Mammary epithelial cell (primary cell): ENCODE results near the gene MOB2.

Experiments used
- EZH2 ChIP-seq: IDR thresholded peaks from 2 replicates; pipeline ENCODE4 v1.6.1; 2012; ENCODE audit warnings: low read length, inconsistent platforms, borderline replicate concordance
- TF ChIP-seq, protein P1 (sequence below), 2 donors: IDR thresholded peaks in 1 of 2; conservative IDR thresholded peaks in 1 of 2; 2 replicates each; pipeline ENCODE4 v1.5.1; 2011 to 2012; ENCODE audit warnings: inconsistent platforms in 2 of 2, low read length in 2 of 2, mild to moderate bottlenecking in 2 of 2, control low read depth in 1 of 2, low read depth in 1 of 2; ENCODE audit not compliant: insufficient read depth in 1 of 2; ENCODE audit errors: extremely low read depth in 1 of 2

DNA sequence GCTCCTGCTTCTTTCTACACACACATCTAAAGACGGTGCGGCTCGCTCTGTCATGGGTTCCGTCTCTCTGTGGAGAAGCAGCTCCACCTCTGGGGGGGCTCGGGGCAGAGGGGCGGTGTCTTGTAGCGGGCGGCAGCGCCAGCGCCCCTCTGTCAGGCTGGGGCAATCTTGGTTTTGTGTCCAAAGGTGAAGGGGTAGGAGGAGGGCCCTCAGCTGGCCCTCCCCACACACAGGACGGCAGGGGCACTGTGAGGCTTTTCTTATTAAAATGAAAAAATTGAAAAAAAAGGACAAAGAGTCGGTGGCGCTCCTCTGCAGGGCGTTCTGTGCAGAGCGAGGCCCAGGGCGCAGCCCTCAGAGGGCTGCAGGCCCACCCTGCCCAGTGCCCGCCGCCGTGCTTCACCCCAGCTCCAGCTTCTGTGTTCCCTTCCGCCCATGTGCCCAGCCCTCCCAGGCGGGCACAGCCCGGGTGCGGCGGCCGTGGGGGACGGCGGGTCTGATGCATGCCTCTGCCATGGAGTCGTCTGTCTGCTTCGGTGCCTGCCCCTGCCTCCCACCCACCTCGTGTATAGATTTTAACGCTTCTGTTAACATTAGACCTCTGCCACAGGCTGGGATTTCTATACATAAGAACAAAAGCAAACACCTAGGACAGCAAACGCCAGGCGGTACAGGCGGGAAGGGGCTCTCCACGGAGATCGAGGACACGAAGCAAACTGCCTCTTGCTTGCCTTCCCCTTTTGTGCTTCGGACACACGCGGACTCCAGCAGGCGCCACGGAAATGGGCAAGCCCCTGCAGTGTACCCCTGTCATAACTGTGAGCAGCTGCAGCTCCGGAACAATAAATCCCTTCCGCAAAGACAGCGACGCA, 24.5 kb downstream of the MOB2 start:
- TF ChIP-seq, protein P1, sequence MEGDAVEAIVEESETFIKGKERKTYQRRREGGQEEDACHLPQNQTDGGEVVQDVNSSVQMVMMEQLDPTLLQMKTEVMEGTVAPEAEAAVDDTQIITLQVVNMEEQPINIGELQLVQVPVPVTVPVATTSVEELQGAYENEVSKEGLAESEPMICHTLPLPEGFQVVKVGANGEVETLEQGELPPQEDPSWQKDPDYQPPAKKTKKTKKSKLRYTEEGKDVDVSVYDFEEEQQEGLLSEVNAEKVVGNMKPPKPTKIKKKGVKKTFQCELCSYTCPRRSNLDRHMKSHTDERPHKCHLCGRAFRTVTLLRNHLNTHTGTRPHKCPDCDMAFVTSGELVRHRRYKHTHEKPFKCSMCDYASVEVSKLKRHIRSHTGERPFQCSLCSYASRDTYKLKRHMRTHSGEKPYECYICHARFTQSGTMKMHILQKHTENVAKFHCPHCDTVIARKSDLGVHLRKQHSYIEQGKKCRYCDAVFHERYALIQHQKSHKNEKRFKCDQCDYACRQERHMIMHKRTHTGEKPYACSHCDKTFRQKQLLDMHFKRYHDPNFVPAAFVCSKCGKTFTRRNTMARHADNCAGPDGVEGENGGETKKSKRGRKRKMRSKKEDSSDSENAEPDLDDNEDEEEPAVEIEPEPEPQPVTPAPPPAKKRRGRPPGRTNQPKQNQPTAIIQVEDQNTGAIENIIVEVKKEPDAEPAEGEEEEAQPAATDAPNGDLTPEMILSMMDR (conservative IDR thresholded peaks at IDR 0.05 in 1 of 2, IDR thresholded peaks at IDR 0.05 in 1 of 2; ENCODE audit: extremely low read depth in 1 of 2, insufficient read depth in 1 of 2, low read depth in 1 of 2, low read length in 2 of 2) = no peak
- TF ChIP-seq EZH2 = no peak
